Measurements from ENCODE around the gene MARK3. TPM values are rescaled to one million over a fixed set of nuclear protein-coding genes. Genes with fewer than 3 reads are reported as not detected.
A peak's percentile ranks its signal among the peaks of the same experiment; 100 is the strongest.

Gene MARK3
- total RNA-seq, 1 donor from 2014 or later = 82.0 TPM

DNA sequence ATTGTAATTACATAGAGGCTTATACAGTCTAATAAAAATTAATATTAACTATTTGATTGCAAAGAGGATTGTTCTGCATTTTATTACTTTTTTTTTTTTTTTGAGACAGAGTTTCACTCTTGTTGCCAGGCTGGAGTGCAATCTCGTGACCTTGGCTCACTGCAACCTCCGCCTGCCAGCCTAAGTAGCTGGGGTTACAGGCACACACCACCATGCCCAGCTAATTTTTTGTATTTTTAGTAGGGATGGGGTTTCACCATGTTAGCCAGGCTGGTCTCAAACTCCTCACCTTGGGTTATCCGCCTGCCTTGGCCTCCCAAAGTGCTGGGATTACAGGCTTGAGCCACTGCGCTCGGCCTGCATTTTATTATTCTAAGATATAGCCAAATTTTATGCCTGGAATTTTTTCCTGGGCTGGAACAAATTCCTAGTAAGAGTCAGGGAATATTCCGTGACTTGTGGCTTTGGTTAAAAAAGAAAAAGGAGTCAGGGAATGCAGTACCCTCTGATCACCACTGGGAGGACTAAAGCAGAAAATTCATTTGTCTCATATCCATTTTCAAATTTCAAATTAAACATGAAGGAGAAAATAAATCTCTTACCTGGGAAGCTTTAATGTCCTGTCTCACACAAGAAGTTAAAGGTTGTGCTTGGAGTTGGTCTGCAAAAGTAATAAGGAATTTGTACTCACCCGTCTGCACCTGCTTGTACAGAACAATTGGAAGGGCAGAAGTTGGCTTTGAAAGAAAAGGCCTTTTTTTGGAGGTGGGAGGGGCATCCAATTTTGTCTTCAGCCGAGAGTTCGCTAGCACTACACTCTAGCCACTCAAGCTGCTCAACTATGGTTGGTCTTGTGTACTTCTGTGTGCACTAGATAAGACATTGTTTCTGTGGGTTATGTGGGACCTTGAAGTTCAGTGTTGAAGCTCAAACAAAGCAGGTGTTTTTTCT is 8.7 kb downstream of the MARK3 start:
- H3K4me1 Mint-ChIP-seq = peaks cover 40% of the 10 kb centered on the region
- intact Hi-C loops (cut with micrococcal nuclease) = loop anchor here (5.0 to 10.0 kb wide), 2 partner anchors 38 to 81 kb away; no protein-coding TSS in a partner anchor
- no peaks in the 10 kb centered on the region for H3K9me3 Mint-ChIP-seq
- H3K27me3 Mint-ChIP-seq = no peaks in the 10 kb centered on the region
- H3K4me3 Mint-ChIP-seq = no peak overlapping the region
- H3K27ac Mint-ChIP-seq = peak overlapping the region; percentile 59
- H3K36me3 Mint-ChIP-seq (ENCODE audit: low read depth) = peaks cover 1% of the 10 kb centered on the region
- peak; percentile 66 for DNase-seq

DNA sequence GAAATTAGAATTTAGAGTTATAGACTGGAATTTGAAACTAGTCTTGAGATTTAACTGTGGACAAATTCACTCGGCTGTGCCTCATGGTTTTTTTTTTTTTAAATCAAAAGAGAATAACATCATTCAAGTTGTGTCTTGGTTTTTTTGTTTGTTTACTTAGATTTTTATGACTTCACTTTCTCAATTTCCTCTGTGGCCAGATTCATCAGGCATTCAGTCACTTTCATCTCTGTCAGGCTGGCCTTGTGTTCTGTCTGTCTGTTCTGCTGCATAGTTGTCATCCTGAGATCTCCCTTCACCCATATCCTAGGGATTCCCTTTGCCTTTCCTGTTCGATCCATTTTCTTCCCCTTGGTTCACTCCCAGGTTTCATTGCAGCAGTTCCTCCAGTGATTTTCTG is 10.0 kb downstream of the MARK3 start:
- H3K27ac Mint-ChIP-seq = no peak overlapping the region
- peak overlapping the region; percentile 13 for H3K4me3 Mint-ChIP-seq
- peaks cover 41% of the 10 kb centered on the region for H3K4me1 Mint-ChIP-seq
- peaks cover 1% of the 10 kb centered on the region for H3K36me3 Mint-ChIP-seq (ENCODE audit: low read depth)
- intact Hi-C loops (cut with micrococcal nuclease) = loop anchor here (10.0 kb wide), 1 partner anchor 80 kb away; no protein-coding TSS in a partner anchor
- H3K9me3 Mint-ChIP-seq = no peaks in the 10 kb centered on the region
- peak; percentile 71 for DNase-seq
- no peaks in the 10 kb centered on the region for H3K27me3 Mint-ChIP-seq

DNA sequence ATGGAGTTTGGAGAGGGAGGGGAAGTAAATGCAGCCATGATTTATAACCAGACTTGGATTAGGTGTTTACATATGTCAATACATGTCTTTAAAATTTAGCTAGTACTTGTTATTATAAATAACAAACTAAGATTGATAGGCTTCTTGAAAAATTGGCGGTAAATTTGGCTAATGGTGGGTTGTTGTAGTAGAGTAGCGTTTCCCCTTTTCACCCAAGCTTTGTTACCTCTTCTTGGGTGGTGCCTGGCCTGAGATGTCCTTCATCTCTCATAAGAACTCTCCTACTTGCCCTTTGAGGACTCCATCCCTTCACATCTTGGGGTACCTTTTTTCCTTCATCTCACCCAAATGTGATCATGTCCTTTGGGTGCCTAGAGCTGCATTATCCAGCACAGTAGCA is 11.2 kb downstream of the MARK3 start:
- Mint-ChIP-seq H3K4me3 (no peak overlapping the region), H3K4me1 (peaks cover 49% of the 10 kb centered on the region), H3K9me3 (no peaks in the 10 kb centered on the region), H3K27ac (no peak overlapping the region), H3K27me3 (no peaks in the 10 kb centered on the region), H3K36me3 (ENCODE audit: low read depth) (peaks cover 1% of the 10 kb centered on the region)
- no peak for DNase-seq
- intact Hi-C loops (cut with micrococcal nuclease) = loop anchor here (10.0 kb wide), 1 partner anchor 78 kb away; no protein-coding TSS in a partner anchor

DNA sequence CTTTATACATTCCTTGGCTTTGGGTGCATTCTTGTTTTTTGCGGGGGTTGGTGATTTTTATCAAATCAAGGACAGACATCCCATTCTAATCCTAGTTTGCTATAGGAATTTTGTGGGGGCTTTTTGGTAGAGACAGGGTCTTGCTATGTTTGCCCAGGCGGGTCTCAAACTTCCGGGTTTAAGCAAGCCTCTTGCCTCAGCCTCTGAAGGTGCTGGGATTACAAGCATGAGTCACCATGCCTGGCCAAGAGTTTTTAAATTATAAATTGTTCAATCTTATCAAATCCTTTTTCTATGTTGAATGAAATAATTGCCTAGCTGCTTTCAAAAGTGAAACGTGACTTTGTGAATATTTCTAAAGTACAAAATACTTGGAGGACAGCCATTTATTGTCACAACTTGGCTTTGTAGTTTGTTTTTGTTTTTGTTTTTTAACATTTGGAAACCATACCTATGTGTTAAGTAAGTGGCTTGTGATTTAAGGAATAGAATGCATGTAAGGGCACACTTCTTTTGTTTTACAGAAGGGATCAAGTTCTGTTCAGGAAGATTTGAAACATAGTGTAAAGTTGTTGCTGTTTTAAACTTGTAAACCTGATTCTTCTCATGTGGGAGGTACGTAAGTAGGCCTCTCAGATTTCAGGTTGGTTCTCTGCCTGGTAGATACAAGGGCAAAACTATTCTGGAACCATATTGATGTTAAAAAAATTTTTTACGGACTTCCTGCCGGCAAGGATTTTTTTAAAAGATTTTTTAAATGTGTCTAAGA is 13.4 kb downstream of the MARK3 start:
- peaks cover 1% of the 10 kb centered on the region for H3K36me3 Mint-ChIP-seq (ENCODE audit: low read depth)
- peaks cover 55% of the 10 kb centered on the region for H3K4me1 Mint-ChIP-seq
- H3K4me3 Mint-ChIP-seq = no peak overlapping the region
- DNase-seq = no peak
- intact Hi-C loops (cut with micrococcal nuclease) = loop anchor here (10.0 kb wide), 1 partner anchor 76 kb away; no protein-coding TSS in a partner anchor
- H3K9me3 Mint-ChIP-seq = no peaks in the 10 kb centered on the region
- no peaks in the 10 kb centered on the region for H3K27me3 Mint-ChIP-seq
- no peak overlapping the region for H3K27ac Mint-ChIP-seq

DNA sequence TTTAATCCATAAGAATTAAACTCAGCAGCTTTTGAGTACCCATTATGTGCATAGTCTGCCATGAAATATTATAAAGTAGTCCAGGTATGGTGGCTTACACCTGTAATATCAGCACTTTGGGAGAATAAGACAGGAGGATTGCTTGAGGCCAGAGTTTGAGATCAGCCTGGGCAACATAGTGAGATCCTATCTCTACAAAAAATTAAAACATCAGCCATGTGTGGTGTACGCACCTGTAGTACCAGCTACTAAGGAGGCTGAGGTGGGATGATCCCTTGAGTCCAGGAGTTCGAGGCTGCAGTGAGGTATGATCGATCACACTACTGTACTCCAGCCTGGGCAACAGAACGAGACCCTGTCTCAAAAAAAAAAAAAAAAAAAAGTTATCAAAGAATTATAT is 15.3 kb downstream of the MARK3 start:
- intact Hi-C loops (cut with micrococcal nuclease) = loop anchor here (2.0 kb wide), 1 partner anchor 14 kb away; no protein-coding TSS in a partner anchor
- H3K27me3 Mint-ChIP-seq = no peaks in the 10 kb centered on the region
- no peaks in the 10 kb centered on the region for H3K9me3 Mint-ChIP-seq
- no peak for DNase-seq
- peaks cover 50% of the 10 kb centered on the region for H3K4me1 Mint-ChIP-seq
- H3K4me3 Mint-ChIP-seq = no peak overlapping the region
- H3K27ac Mint-ChIP-seq = no peak overlapping the region
- H3K36me3 Mint-ChIP-seq (ENCODE audit: low read depth) = peaks cover 2% of the 10 kb centered on the region

DNA sequence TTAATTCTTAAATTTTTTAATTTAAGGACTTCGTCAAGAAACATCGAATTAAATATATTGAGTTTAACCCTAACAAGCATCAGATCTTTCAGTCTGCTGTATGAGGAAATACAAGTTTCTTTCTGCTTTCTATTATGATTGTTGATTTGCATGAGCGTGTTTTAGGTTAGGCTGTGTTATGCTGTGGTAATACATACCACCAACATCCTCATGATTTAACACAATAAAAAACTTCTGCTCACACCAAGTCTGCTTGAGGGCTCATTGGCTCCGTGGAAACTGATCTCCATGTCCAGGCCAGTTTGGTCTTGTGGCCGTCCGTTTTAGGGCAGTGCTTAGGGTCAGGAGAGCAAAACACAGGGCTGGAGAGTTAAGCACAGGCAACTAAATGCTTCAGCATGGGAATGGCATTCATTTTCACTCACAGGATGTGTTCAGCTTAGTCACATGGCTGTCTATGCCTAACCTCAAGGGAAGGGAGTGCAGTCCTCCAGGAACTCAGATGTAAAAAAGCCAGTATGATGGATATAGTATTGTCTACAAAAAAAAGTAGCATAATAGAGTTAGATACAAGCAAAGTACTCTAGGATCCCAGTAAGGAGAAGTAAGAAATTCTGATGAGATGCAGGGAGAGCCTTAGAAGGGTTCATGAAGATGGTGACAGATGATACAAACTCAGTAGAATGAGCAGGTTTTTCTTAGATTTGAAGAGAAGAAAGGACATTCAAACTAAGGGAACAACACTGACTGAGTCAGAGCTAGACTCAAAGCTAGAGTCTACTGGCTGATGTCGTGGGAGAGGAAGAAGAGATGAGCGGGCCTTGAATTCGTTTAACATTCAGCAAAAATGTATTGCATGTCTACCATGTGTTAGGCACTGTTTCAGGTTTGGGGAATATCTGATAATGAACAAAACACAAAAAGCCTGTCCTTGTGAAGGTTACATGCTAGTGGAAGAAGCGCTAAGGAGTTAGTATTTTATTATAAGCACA is 16.3 kb downstream of the MARK3 start:
- H3K4me3 Mint-ChIP-seq = peak overlapping the region; percentile 20
- intact Hi-C loops (cut with micrococcal nuclease) = loop anchor here (2.0 kb wide), 1 partner anchor 15 kb away; no protein-coding TSS in a partner anchor

DNA sequence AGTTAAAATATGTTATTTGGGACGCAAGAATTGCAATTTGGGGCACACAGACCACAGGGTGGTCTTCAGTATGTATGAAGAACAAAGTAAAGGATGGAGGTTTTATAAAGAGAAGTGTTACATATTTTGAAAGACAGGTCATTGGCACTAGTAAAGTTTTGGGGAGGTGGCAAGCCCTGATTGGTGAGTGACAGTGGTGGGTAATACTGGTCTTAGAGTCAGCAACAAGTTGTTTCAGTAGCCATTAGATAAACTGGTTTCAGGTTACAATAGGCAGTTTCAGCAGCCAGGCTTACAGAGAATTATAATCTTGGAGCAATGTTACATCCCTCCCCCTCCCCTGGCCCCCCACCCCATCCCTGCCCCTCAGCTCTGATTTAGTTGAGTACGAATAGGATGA is 17.5 kb downstream of the MARK3 start:
- no peak for DNase-seq
- H3K4me3 Mint-ChIP-seq = no peak overlapping the region
- no peak overlapping the region for H3K27ac Mint-ChIP-seq
- intact Hi-C loops (cut with micrococcal nuclease) = no loop called here
- no peaks in the 10 kb centered on the region for H3K27me3 Mint-ChIP-seq
- H3K4me1 Mint-ChIP-seq = peaks cover 39% of the 10 kb centered on the region
- peaks cover 8% of the 10 kb centered on the region for H3K36me3 Mint-ChIP-seq (ENCODE audit: low read depth)
- no peaks in the 10 kb centered on the region for H3K9me3 Mint-ChIP-seq

More for the DNA sequence above, 16.3 kb downstream of the MARK3 start:
- DNase-seq = peak; percentile 70
- Mint-ChIP-seq H3K9me3 (no peaks in the 10 kb centered on the region), H3K27me3 (no peaks in the 10 kb centered on the region), H3K27ac (peak overlapping the region; percentile 77), H3K4me1 (peaks cover 42% of the 10 kb centered on the region), H3K36me3 (ENCODE audit: low read depth) (peaks cover 2% of the 10 kb centered on the region)

DNA sequence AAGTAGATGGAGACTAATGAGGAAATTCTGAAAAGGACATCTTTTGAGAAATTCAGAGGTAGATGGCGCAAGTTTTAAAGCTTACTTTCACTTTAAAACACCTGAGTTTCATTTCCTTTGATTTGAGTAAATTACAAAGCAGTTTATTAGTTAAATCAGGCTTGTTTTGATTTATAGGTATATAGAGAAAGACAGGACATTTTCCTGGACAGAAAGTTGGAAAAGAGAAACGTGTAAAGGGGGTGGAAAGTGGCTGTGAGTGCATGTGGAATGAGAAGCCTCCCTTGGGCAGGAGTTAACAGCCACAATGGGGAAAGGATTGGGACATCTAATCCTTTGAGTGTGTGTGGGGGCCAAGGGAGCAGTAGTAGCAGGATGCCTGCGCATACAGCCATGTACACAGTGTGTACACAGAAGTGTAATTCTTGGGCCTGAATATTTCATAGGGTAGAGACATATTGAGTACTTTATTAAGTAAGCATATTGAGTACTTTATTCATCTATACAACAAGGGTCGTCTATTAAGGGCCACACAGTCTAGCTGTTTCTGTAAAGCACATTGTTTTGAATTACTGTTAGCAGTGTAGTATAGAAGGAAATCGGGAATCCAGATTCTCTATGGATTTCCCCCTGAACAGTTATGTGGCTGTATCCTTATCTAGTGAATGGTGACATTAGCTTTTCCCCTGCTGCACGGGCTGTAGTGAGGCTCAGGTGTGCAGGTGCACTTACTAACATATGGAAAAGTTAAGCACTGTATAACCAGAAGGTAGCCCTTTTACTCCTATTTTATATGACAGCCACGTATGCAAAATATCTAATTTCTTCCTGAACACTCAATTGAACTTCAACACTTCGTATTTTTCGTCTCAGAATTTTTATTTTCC is 19.1 kb downstream of the MARK3 start:
- DNase-seq = no peak
- intact Hi-C loops (cut with micrococcal nuclease) = no loop called here
- H3K27ac Mint-ChIP-seq = no peak overlapping the region

DNA sequence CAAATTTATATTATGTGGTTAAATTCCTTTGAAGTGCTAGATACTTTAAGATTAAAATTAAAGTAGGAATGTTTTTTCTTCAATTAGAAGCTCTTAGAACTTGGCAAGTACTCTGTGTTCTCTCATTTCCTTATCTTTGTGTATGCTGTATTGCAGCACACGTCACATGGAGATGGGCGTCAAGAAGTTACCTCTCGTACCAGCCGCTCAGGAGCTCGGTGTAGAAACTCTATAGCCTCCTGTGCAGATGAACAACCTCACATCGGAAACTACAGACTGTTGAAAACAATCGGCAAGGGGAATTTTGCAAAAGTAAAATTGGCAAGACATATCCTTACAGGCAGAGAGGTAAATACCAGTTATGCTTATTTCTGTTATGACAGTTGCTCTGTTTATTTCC is 19.7 kb downstream of the MARK3 start:
- H3K4me1 Mint-ChIP-seq = peaks cover 32% of the 10 kb centered on the region
- H3K4me3 Mint-ChIP-seq = no peak overlapping the region

More for the DNA sequence above, 19.1 kb downstream of the MARK3 start:
- Mint-ChIP-seq H3K4me3 (peak overlapping the region; percentile 18), H3K36me3 (ENCODE audit: low read depth) (peaks cover 18% of the 10 kb centered on the region), H3K4me1 (peaks cover 32% of the 10 kb centered on the region), H3K27me3 (no peaks in the 10 kb centered on the region), H3K9me3 (no peaks in the 10 kb centered on the region)

DNA sequence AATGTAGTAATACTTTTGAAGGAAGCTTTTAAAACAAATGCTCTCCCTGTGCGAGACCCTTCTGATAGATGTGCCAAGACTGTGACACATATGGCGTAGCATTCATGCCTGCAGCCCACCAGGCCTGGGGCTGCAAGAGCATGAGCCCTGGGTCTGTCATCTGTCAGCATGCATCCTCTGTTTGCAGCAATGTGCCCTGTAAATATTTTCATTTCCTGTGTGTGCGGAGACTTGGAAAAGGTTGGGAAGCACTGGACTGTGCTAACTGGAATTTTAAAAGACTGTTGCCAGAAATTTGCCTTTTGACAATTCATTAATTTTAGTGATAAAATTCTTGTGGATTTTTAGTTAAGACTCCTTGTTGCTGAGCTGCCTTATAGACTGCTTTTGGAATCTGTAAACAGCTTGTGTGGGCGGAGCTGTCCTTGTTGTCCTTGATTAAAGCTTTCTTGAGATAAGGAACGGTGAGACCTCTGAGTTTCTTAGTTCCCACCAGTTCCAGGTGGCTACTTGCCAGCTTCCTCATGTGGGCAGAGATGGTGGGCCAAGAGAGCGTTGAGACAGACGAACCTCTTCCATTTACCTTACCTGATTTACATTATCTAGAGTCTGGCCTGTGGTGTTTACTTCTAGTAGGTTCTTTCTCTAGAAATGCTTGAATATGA is 23.4 kb downstream of the MARK3 start:
- no peak for DNase-seq
- no peak overlapping the region for H3K27ac Mint-ChIP-seq
- intact Hi-C loops (cut with micrococcal nuclease) = no loop called here
- no peak overlapping the region for H3K4me3 Mint-ChIP-seq
- H3K4me1 Mint-ChIP-seq = peaks cover 13% of the 10 kb centered on the region
- peaks cover 25% of the 10 kb centered on the region for H3K36me3 Mint-ChIP-seq (ENCODE audit: low read depth)
- H3K27me3 Mint-ChIP-seq = no peaks in the 10 kb centered on the region
- no peaks in the 10 kb centered on the region for H3K9me3 Mint-ChIP-seq

More for the DNA sequence above, 19.7 kb downstream of the MARK3 start:
- Mint-ChIP-seq H3K27me3 (no peaks in the 10 kb centered on the region), H3K9me3 (no peaks in the 10 kb centered on the region), H3K27ac (no peak overlapping the region), H3K36me3 (ENCODE audit: low read depth) (peaks cover 18% of the 10 kb centered on the region)
- intact Hi-C loops (cut with micrococcal nuclease) = no loop called here
- DNase-seq = no peak

DNA sequence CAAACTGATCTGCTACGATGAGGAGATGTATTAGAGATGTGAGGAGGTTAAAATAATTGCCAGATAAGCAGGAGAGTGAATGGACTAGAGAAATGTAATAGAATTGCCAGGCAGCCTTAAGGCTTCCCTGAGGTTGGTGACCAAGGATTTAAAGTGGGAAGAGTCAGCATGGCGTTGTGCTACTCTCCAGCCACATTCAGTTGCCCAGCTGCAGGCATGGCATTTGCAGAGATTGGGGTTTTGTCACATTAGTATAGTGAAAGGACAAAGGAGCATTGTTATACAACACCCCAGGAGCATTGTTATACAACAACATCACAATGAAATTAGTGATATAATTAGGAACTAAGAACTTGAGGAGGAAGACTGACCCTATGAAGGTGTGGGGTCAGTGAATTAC is 31.7 kb downstream of the MARK3 start:
- Mint-ChIP-seq H3K4me3 (no peak overlapping the region), H3K4me1 (peaks cover 17% of the 10 kb centered on the region), H3K36me3 (ENCODE audit: low read depth) (peaks cover 28% of the 10 kb centered on the region), H3K27ac (no peak overlapping the region), H3K9me3 (no peaks in the 10 kb centered on the region), H3K27me3 (no peaks in the 10 kb centered on the region)
- no peak for DNase-seq
- intact Hi-C loops (cut with micrococcal nuclease) = no loop called here

DNA sequence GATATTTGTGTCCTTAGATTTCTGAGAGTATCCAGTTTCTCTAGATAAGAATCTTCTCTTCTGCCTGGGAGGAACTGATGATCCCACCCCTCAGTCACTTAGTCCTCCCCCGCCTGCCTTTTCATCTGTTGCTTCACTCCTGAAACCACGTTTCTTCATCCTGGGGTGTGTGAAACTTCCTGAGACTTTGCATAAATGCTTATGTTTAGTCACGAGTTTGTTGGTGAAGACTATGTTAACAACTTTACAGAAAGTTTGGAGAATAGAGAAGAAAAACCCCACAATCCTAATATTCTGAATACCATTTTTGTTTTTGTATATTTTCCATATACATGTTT is 33.2 kb downstream of the MARK3 start:
- peak overlapping the region; percentile 27 for H3K27ac Mint-ChIP-seq

More for the DNA sequence above, 33.2 kb downstream of the MARK3 start:
- intact Hi-C loops (cut with micrococcal nuclease) = loop anchor here (1.0 kb wide), 1 partner anchor 9 kb away; no protein-coding TSS in a partner anchor
- H3K27me3 Mint-ChIP-seq = no peaks in the 10 kb centered on the region
- H3K36me3 Mint-ChIP-seq (ENCODE audit: low read depth) = peaks cover 23% of the 10 kb centered on the region
- DNase-seq = no peak
- H3K4me1 Mint-ChIP-seq = peaks cover 19% of the 10 kb centered on the region
- peak overlapping the region; percentile 12 for H3K4me3 Mint-ChIP-seq
- no peaks in the 10 kb centered on the region for H3K9me3 Mint-ChIP-seq

Measured in activated CD4-positive, alpha-beta T cell treated with anti-CD3 and anti-CD28 coated beads, Interleukin-2, amount 10 ng/mL, durations not matched to agents 24 days and 14 days (primary cell).